ENCODE results near the gene FBXO42.
"Not testable (repeated sequence)": the region's sequence is repeated elsewhere in the genome, so short reads cannot be mapped to it uniquely, and the experiment has no call there.

Gene FBXO42

DNA sequence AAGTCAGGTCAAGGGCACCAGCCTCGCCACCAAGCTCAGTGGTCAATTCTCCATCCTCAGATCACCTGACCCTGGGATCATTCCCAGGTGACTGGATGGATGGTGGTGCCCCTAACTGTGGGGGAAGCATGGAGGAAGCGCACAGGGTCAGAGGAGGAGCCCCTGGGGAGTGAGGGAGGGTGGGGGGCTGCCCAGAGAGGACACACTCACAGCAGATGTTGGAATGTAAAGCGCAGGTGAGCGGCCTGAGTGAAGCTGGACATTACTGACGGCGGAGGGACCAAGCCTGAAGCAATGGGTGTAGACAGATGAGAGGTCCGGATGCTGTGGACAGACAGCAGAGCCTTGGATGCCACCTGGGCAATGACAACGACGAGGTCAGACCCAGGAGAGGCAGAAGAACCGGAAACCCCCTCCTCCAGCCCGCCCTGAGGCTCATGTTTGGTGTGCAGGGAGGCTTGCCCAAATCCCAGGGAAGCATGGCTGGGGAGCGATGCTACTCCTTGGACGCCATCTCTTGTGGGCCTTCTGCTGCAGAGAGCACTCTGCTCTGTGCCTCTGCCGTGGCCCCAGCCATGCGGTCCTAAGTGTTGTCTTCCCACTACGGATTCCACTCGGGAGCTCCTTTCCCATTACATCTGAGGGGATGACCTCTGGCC is 109.6 kb downstream of the FBXO42 start:
- no peak for DNase-seq (ENCODE audit: low spot score)

DNA sequence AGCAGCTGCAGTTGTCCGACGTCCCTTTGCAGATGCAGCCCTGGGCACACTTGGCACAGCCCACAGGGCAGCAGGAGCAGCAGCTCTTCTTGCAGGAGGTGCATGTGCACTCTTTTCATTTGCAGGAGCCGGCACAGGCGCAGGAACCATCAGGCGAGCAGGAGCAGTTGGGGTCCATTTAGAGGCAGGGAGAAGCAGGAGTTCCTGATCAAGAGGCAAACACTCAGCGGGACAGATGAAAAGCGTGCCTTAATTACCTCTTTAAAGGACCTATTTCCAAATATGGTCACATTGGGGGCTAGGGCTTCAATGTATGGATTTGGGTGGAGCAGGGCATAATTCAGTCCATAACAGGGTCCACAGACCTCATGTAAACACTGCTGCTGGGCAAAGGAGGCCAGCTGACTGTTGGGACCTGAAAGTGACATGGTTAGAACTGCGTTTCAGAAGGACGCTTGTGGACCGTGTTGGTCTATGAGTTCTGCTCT is 111.0 kb downstream of the FBXO42 start:
- DNase-seq (ENCODE audit: low spot score), result no peak

DNA sequence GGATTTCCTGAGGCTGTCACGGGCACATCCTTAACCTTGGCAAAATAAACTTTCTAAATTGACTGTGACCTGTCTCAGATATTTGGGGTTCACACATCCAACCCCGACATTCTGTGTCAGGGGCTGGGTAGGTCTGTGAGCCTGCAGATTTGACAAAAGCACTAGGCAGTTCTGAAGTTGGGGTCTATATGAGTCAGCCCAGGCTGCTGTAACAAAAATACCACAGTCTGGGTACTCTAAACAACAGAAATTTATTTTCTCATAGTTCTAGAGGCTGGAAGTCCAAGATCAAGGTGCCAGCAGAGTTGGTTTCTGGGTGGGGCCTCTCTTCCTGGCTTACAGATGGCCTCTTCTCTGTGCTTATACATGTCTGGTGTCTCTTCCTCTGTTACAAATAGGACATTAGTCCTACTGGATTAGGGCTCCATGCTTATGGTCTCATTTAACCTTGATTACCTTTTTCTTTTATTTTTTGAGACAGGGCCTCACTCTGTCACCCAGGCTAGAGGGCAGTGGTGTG is 112.2 kb downstream of the FBXO42 start:
- no peak for DNase-seq (ENCODE audit: low spot score)

DNA sequence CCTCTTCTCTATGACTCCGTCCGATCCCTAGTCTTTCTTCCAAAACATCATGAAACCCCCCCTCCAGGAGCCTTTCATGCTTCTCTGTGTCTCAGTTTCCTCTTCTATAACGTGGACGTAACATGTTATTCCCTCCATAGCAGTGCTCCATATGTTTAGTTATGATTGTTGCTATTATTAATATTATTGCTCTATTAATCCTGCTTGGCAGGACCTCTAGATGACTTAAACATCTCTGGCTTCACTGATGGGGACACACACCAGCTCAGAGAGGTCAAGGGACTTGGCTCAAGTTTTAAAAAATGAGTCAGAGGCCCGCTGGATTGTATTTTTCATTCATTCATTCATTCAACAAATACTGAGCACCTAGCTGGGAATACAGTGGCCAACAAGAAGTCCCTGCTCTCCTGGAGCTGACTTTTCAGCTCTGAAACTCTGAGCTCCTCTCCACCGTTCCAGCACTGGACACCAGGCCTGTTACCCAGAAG is 114.9 kb downstream of the FBXO42 start:
- no peak for DNase-seq (ENCODE audit: low spot score)

DNA sequence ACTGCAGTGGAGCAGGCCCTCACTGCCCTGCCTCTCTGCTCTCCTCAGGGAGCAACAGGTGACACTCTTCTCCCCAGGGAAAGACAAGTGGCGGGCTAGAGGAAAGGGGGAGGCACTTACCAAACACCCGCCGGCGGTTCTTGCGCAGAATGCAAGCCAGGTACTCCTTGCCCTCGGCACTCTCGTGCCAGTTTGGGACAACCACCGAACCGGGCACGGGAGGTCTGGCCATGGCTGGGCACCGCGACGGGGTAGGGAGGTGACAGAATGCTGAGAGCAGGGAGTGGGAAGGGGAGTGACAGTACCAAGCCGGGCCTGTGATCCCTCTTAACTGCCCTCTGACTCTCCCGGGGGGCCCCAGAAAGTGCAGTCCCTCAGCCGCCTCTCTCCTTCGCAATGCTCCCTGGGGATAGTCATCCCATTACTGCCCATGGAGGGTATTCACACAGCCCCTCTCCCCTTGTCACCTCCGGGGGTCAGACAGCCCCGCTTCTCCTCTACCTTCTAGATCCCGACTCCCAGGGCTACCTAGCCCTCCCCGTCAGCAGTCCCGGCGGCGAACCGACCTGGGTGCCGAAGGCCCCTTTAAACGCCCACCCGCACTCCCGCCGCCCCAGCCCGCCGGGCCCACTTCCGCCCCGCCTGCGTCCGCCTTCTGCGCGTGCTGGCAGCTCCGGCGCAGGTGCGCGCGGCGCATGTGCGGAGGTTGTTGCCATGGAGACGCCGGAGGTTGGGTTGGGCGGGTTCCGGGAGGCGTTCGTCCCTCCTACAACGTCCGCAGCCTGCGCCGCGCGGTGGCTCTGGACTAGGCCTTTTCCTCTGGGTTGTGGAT is 115.6 kb downstream of the FBXO42 start, which contains the start of gene CPLANE2:
TSS of gene CPLANE2 (minus strand) at position 673 of the 832 bp plus-strand sequence. CDS start at position 232, 441 bp downstream.
- DNase-seq (ENCODE audit: low spot score), result peak; percentile 91

DNA sequence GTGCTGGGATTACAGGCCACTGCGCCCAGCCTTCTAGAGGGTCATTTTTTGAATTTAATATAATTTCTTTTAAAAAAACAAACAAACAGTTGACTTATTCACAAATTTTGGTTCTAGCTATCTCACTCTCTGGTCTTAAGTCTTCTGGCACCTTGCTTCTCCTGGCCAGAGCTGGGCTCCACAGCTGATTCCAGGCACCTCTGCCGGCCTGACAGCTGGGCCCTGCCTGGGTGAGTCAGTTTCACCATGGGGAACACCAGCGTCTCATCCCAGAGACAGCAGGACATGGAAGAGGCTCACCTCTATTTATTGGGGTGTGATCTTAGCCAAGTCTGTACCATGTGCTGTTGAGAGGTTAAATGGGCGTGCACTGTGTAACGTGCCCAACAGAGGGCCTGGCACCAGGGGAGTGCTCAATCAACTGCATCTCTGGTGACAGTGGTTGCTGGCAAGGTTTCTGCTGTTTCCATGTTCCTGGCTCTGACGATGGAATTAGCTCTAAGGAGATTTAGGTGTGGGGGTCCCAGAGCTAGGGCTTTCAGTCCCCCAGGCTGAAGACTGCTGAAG is 116.3 kb downstream of the FBXO42 start:
- no peak for DNase-seq (ENCODE audit: low spot score)

DNA sequence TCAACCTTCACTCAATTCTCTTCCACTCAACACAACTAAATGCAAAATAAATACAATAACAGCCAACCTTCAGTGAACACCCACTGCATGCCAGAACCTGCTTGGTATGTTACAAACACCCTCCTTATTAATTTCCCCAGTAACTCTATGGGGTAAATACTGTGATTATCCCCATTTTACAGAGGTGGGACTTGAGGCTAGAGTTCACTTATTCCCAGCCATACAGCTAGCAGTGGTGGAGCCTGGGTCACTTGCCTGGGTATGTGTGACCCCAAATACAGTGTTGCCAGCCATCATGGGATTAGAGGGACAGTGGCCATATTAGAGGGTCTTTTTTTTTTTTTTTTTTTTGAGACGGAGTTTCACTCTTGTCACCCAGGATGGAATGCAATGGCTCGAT is 116.9 kb downstream of the FBXO42 start:
- no peak for DNase-seq (ENCODE audit: low spot score)

DNA sequence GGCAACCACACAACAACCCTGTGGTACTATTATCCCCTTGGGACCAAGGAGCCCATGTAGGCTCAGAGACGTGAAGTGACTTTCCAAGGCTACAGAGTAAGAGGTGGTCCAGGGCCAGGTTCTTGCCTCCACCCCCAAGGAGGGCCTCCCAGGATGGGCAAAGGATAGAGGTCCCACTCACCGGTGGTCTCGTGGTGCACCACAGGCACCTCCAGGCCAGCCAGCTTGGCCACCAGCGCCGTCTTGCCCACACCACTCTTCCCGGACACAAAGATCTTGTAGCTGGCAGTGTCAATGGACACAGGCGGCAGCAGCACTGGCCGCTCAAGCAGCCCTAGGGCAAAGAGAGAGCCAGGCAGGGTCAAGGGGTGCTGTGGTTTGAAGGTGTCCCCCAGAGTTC is 118.8 kb downstream of the FBXO42 start:
- no peak for DNase-seq (ENCODE audit: low spot score)

DNA sequence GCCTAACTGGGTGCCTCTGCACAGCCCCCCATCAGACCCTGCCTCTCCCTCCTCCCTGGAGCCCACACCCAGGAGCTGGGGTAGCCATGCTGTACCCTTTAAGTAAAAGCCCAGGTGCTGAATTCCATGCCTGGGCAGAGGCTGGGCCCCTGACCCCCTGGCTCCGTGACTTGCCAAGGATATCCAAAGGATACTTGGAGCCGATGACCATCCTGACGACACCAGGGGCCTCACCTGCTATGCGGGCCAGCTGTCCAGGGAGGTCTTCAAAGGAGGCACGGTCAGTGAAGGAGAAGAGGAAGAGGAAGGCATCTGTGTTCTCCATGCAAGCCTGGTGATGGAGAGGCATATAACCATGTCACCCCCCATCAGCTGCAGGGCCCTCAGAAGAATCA is 120.0 kb downstream of the FBXO42 start:
- DNase-seq (ENCODE audit: low spot score), result no peak

DNA sequence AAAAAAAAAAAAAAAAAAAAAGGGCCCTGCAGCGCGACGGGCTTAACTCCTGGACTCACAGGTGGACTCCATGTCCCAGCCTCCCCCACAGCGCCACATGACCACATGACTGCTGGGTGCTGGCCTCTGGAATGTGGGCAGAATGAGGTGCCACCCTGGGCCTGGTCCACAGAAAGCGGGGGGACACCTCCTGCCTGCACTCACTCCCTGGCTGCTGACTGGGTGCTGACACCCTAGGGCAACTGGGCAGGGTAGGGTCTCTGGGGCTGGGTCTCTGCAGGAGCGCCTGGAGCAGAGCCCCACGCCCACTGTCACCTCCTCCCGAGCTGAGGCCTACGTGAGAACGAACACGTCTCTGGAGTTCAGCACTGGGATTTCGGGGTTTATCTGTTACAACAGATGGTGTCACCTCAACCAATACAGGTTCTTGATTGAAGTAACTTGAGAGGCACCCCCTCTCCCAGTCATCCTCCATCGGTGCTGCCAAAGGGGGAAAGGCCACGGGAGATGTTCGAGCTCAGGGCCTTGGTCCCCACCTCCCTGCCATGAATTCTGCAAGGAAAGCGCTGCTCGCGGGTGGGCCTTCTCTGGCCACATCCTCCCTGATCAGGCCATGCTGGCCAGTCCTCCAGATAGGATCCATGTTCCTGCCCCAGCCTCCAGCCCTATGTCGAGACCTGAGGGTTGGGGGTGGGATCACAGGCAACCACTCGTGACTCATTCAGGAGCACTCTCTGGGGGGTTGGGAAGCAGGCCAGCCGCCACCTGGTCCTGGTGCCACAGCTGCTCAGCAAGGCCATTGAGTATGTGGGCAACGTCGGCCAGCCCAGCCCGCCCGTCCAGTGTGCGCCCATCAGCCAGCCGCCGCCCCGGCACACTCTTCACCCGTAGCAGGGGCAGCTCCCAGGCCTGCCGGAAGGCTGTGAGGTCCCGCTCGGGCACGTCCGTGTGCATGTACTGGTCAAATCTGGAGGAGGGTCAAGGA is 120.7 kb downstream of the FBXO42 start:
- DNase-seq (ENCODE audit: low spot score), result no peak

DNA sequence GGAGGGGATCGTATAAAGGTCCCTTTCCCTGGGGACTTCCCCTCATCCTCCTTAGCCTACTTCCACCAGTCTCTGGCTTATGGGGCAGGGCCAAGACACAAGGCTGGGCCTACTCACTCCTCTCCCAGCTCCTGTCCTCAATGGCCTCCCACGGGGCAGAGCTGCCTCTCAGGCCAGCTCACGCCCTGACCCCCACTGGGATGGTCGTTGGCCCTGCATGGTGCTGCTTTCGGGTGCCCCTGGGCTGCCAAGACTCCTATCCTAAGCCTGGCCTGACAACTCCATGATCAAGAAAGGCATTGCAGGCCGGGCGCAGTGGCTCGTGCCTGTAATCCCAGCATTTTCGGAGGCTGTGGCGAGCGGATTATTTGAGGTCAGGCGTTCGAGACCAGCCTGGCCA is 121.5 kb downstream of the FBXO42 start:
- no peak for DNase-seq (ENCODE audit: low spot score)

DNA sequence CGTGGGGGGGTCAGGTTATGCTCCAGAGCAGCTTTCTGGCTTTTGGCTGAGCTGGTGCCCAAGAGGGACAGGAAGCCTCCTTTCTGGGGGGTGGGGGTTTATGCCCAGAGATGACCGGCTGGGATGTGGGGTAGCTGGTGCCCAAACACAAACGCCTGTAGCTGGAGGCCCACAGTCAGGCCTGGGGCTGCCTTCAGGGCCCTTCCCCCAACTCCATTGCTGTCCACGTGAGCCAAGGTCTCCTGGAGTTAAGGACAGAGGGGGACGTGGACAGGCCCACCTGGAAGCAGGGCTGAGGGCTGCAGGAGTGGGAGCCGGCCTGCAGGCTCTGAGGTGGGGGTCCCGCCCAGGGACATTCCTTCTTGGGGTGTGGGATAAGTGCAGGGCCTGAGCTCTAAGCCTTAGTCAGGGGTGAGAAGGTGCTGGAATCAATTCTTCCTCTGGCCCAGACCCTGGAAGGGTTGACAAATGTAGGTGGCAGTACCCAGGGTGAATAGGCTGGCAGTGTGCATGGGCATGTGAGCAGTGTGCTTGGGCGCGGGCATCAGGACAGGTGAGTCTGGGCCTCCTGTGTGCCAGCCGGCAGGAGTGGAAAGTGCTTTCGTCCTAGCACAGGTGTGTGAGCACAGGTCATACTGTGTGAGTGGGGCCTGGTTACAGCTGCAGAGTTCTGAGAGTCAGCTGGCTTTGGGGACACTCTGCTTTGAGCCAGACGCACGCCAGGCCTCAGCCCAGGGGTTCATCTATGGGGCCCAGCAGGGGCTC is 122.1 kb downstream of the FBXO42 start:
- DNase-seq (ENCODE audit: low spot score), result no peak

DNA sequence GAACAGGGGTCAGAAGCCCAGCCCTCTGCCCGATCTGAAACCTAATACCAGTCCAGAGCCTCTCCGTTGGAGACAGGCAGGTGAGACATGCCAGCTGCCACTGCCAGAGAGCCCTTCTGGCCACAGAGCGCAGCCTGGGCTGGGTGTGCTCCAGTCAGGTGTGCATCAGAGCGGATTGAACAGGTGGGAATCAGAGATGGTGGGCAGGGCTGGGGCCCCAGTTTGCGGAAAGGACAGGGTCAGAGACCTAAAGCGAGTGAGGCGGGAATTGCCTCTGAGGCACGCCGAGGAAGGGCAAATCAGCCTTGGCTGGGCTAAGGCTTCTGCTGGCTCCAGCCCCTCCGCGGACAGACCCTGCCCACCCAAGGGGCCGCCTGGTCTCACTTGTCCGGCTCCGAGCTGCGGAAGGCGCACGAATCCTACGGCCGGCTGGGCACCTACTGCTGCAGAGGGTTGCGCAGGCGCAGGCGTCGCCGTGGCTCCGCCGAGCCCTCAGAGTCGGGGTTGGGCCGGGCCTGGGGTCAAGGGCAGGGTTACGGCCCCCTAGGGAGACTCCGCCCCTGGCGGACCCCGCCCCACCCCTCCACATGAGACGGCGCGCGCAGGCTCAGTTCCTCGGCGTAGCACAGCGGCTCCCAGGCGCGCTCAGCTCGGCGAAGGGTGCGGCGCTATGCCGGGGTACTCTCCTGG is 125.6 kb downstream of the FBXO42 start:
- DNase-seq (ENCODE audit: low spot score), result no peak

DNA sequence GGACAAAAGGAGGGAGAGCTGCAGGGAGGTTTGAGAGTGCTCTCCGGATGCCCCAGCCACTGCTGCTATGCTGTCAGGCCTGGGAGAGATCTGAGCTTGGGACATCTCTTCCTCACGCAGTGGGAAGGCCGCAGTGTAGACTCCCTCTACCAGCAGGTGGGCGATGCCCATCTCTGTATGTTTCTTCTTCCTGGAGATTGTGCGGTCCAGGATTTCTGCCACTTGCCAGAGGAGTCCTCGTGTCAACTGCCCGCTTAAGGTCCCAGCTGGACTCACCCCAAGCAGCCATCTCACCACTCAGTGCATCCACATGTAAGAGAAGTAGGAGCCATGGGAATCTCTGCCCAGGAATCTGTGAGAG is 126.2 kb downstream of the FBXO42 start:
- no peak for DNase-seq (ENCODE audit: low spot score)

DNA sequence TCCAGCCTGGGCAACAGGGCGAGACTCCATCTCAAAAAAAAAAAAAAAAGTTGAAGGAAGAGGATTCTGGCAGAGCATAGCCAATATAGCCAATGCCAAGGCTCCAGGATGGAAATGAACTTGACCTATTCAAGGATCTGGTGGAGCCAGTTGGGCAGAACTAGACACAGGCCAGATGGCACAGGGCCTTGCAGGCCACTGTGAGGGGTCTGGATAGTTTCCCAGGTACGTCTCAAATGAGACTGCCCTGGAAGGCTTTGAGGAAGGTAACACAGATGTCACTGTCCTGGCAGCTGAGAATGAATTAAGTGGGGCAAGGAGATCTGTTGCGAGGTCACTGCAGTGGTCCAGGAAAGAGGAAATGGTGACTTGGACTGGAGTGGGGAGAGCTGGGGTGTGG is 127.8 kb downstream of the FBXO42 start:
- DNase-seq (ENCODE audit: low spot score), result no peak

DNA sequence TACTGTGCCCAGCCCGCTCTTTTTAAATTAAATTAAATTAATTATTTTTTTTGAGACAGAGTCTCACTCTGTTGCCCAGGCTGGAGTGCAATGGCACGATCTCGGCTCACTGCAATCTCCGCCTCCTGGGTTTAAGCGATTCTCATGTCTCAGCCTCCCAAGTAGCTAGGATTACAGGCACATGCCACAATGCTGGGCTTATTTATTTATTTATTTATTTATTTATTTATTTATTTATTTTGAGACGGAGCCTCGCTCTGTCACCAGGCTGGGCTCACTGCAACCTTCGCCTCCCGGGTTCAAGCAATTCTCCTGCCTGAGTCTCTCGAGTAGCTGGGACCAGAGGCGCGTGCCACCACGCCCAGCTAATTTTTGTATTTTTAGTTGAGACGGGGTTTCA is 129.6 kb downstream of the FBXO42 start:
- DNase-seq (ENCODE audit: low spot score), result not testable (repeated sequence)

DNA sequence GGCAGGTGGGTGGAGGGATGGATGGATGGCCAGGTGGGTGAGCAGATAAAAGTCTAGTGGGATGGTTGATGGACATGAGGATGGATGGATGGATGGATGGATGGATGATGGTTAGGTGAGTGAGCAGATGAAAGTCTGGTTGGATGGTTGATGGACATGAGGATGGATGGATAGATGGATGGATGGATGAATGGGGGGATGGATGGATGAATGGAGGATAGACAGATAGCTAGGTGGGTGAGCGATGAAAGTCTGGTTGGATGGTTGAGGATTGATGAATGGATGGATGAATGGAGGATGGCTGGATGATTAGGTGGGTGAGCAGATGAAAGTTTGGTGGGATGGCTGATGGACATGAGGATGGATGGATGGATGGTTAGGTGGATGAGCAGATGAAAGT is 130.8 kb downstream of the FBXO42 start:
- DNase-seq (ENCODE audit: low spot score), result no peak

DNA sequence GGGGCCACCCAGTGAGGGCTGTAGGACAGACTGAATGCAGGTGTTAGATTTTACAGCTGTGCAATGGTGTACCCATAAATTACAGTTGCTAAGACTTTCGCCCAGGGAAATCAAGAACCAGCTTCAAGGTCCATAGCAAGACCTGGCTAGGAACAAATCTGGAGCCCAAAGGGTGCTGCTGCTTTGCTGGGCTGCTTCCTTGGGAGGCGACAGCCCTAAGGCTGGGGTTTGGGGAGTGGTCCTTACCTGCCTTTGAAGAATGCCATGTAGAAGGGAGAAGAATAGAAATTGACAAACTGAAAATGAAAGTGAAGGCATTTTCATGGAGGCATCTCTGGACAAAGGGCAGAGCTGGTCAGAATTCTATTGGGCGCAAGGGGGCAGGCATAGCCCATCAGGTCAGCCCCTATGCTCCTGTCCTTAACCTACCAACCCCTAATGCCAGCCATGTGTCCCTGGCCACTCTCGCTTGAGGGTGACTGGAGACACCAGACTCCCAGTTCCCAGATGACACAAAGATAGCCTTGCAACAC is 132.2 kb downstream of the FBXO42 start:
- DNase-seq (ENCODE audit: low spot score), result no peak

DNA sequence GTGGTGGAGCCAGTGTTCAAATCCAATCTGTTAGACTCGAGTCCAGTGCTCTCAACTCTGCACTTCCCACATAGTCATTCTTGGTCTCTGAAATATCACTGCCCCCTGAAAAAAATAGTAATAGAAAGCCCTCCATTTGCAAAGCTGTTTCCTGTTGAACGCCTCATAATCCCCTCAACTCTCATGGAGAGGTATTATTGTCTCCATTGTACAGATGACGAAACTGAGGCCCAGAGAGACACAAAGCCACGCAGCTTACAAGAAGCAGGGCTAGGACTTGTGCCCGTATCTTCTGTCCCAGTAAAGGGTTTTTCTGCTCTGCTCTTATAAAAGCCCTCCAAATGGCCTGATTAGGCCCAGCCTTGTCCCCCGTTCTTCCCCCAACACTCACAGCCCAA is 133.6 kb downstream of the FBXO42 start:
- DNase-seq (ENCODE audit: low spot score), result no peak
